GM12878 (cell line): ENCODE data around the gene ZDHHC14. TPM values are rescaled to one million over a fixed set of nuclear protein-coding genes. Genes with fewer than 3 reads are reported as not detected.
A peak's percentile ranks its signal among the peaks of the same experiment; 100 is the strongest.

ENCODE experiments used
- BACH1 ChIP-seq: fragments of 450-650 bp; IDR thresholded peaks from 2 replicates; pipeline ENCODE4 v1.6.1; 2017; ENCODE audit warnings: mild to moderate bottlenecking, borderline replicate concordance
- BHLHE40 ChIP-seq, 2 experiments: fragments of 450-650 bp in 1 of 2; IDR thresholded peaks; 2 replicates each; pipeline ENCODE4 v1.6.1; 2011 to 2017; ENCODE audit warnings: low read depth in 2 of 2, borderline replicate concordance in 1 of 2, improper control_type of control experiment in 1 of 2, low read length in 1 of 2, mild to moderate bottlenecking in 1 of 2
- CEBPZ ChIP-seq: fragments of 150-350 bp; IDR thresholded peaks from 2 replicates; pipeline ENCODE4 v1.6.1; 2016; ENCODE audit warnings: low read depth, low read length
- E2F4 ChIP-seq: IDR thresholded peaks from 2 replicates; pipeline ENCODE4 v1.6.1; 2012; ENCODE audit warnings: low read depth, low read length, improper control_type of control experiment
- ELK1 ChIP-seq: IDR thresholded peaks from 2 replicates; pipeline ENCODE4 v1.6.1; 2012; ENCODE audit warnings: low read depth, low read length, improper control_type of control experiment
- HSF1 ChIP-seq: fragments of 150-350 bp; IDR thresholded peaks from 2 replicates; pipeline ENCODE4 v1.6.1; 2014; ENCODE audit warnings: mild to moderate bottlenecking, low read depth, low read length
- JUNB ChIP-seq: IDR thresholded peaks from 2 replicates; pipeline ENCODE4 v1.6.1; 2016; ENCODE audit warnings: antibody characterized with exemption, mild to moderate bottlenecking
- KLF5 ChIP-seq: fragments of 450-650 bp; IDR thresholded peaks from 2 replicates; pipeline ENCODE4 v1.6.1; 2014; ENCODE audit warnings: mild to moderate bottlenecking; ENCODE audit not compliant: partially characterized antibody
- MEF2B ChIP-seq: fragments of 450-650 bp; IDR thresholded peaks from 2 replicates; pipeline ENCODE4 v1.6.1; 2018; ENCODE audit warnings: mild to moderate bottlenecking, moderate library complexity; ENCODE audit not compliant: partially characterized antibody, poor library complexity, severe bottlenecking
- NFIC ChIP-seq: IDR thresholded peaks from 2 replicates; pipeline ENCODE4 v1.6.1; 2012; ENCODE audit warnings: low read depth, mild to moderate bottlenecking, inconsistent platforms, low read length, moderate library complexity
- NRF1 ChIP-seq: conservative IDR thresholded peaks from 2 replicates; pipeline ENCODE4 v1.6.1; 2011; ENCODE audit warnings: mild to moderate bottlenecking, low read depth, low read length, improper control_type of control experiment
- SMAD1 ChIP-seq: fragments of 450-650 bp; IDR thresholded peaks from 2 replicates; pipeline ENCODE4 v1.6.1; 2018; ENCODE audit warnings: mild to moderate bottlenecking, low read depth; ENCODE audit not compliant: partially characterized antibody
- SUZ12 ChIP-seq: fragments of 200-600 bp; sonication (generic); IDR thresholded peaks from one replicate; pipeline ENCODE4 v1.6.1; 2018; ENCODE audit warnings: antibody characterized with exemption, mild to moderate bottlenecking; ENCODE audit not compliant: unreplicated experiment
- USF2 ChIP-seq: IDR thresholded peaks from 2 replicates; pipeline ENCODE4 v1.6.1; 2011; ENCODE audit warnings: low read depth, low read length, improper control_type of control experiment, borderline replicate concordance
- ZBTB40 ChIP-seq: fragments of 450-650 bp; IDR thresholded peaks from 2 replicates; pipeline ENCODE4 v1.6.1; 2016; ENCODE audit warnings: mild to moderate bottlenecking, moderate library complexity, borderline replicate concordance
- polyA plus RNA-seq, 11 experiments: library from polyadenylated mRNA; depleted of rRNA in 4 of 11; unstranded in 6 of 11; stranded (reverse) in 5 of 11; fragments of >200 nt; fragmentation: Nextera tagmentation in 4 of 11; fragmentation: Illumina TruSeq in 1 of 11; extraction: Ambion mirVana in 4 of 11; extraction: Trizol in 1 of 11; gene quantifications; 1 replicate in 1 of 11; 2 replicates in 10 of 11; pipeline versions ENCODE4 v1.2.1 to v1.2.3, GENCODE V29; 2011 to 2016; ENCODE audit warnings: inconsistent platforms in 2 of 11, missing spikeins in 2 of 11, low read depth in 1 of 11
- total RNA-seq, 4 experiments: library from RNA; depleted of rRNA in 3 of 4; stranded (reverse); fragments of >200 nt in 3 of 4; fragmentation: Illumina TruSeq in 1 of 4; extraction: Trizol in 1 of 4; gene quantifications; 2 replicates each; pipeline versions ENCODE4 v1.2.1 to v1.2.3, GENCODE V29; 2013 to 2021
- TF ChIP-seq, protein P1 (sequence below): fragments of 450-650 bp; IDR thresholded peaks from 2 replicates; pipeline ENCODE4 v1.6.1; 2016; ENCODE audit warnings: mild to moderate bottlenecking

The ZDHHC14 gene
- total and polyA plus RNA-seq, 10 of the 15 experiments (the other 5 are each of a cell fraction or from before 2014, with no cell fraction given): 0.15 to 16.0 (median 0.76) TPM; not detected in 1

DNA sequence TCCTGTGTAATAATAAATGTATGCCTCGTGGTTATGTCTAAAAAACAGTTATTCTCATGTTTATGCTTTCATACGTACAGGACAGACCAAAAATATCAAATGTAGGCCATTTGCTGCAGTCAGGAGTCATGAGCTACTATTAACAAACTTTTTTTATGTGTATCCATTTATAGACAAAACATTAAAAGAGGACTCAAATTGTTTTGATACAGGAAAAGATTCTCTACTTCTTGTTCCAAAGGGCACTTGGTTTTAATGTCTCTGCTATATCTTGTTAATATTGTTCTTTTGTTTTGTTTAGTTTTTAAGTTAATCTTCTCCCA, 155.2 kb downstream of the ZDHHC14 start (continued):
- TF ChIP-seq BACH1: no peak
- TF ChIP-seq KLF5: no peak
- peak in 1 of 2 experiments; percentile 1; a peak in 1 of 4 replicates for TF ChIP-seq BHLHE40 (IDR thresholded peaks at IDR 0.05; ENCODE audit: borderline replicate concordance in 1 of 2, low read depth in 2 of 2, low read length in 1 of 2)
- no peak for TF ChIP-seq ELK1
- no peak for TF ChIP-seq USF2
- TF ChIP-seq ZBTB40: peak; percentile 74; the same call in 1 of the 2 replicates
- no peak for TF ChIP-seq SUZ12
- no peak for TF ChIP-seq NRF1
- no peak for TF ChIP-seq CEBPZ
- TF ChIP-seq, protein P1, sequence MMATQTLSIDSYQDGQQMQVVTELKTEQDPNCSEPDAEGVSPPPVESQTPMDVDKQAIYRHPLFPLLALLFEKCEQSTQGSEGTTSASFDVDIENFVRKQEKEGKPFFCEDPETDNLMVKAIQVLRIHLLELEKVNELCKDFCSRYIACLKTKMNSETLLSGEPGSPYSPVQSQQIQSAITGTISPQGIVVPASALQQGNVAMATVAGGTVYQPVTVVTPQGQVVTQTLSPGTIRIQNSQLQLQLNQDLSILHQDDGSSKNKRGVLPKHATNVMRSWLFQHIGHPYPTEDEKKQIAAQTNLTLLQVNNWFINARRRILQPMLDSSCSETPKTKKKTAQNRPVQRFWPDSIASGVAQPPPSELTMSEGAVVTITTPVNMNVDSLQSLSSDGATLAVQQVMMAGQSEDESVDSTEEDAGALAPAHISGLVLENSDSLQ: no peak
- TF ChIP-seq JUNB: no peak
- no peak for TF ChIP-seq SMAD1
- TF ChIP-seq MEF2B: peak; percentile 56
- no peak for TF ChIP-seq E2F4
- no peak for TF ChIP-seq NFIC
- no peak for TF ChIP-seq HSF1
